K562 (cell line): Measurements from ENCODE around the gene MGST2. TPM values are rescaled to one million over a fixed set of nuclear protein-coding genes. Genes with fewer than 3 reads are reported as not detected.
A peak's percentile ranks its signal among the peaks of the same experiment; 100 is the strongest.

Experiments used
- ATAC-seq: fragments of 200-7000 bp; cut with Tn5 transposase; 3 replicates; pipeline ENCODE4 v1.9.1; 2020; ENCODE audit warnings: moderate library complexity
- BruUV-seq: library from RNA; stranded (reverse); fragments of 400-500 nt; replicated peaks from 2 replicates; lab custom pipeline; 2021; lab: Mats Ljungman, UMichigan
- CTCF ChIA-PET: fragments of 300-600 bp; formaldehyde crosslinking; extraction: SDS; loops from one replicate; lab custom pipeline; 2021; ENCODE audit warnings: low intra/inter-chr PET ratio; lab: Yijun Ruan, JAX
- POLR2A ChIA-PET: fragments of 300-600, 350-650 bp; sonication (Branson Sonifier 250); formaldehyde crosslinking; extraction: SDS; loops from one replicate; lab custom pipeline; 2021; ENCODE audit warnings: antibody characterized with exemption, inconsistent platforms; lab: Yijun Ruan, JAX
- DNase-seq, 4 experiments: peaks; one replicate each; pipeline versions ENCODE4 v3.0.0 to v3.0.0-alpha.2; 2011 to 2018; ENCODE audit warnings: low spot score in 3 of 4, mixed read lengths in 3 of 4; ENCODE audit errors: extremely low read depth in 1 of 4
- FAIRE-seq: peaks from 2 replicates; lab custom pipeline; 2011; peaks lifted over from hg19 to GRCh38; lab: Jason Lieb, UNC
- H2AFZ ChIP-seq: 2 replicates; pipeline ENCODE4 v1.6.0; 2011; ENCODE audit warnings: low read depth, low read length, control low read depth, inconsistent platforms
- H3K27ac ChIP-seq: fragments of 200-600 bp; 3 replicates; pipeline ENCODE4 v1.8.0; 2011; ENCODE audit warnings: low read depth, mild to moderate bottlenecking, control low read depth, inconsistent platforms, low read length, moderate library complexity, mixed read lengths; ENCODE audit errors: extremely low read depth
- H3K27me3 ChIP-seq, 2 experiments: fragments of 300-600 bp in 1 of 2; 2 replicates in 1 of 2; 3 replicates in 1 of 2; pipeline versions ENCODE4 v1.6.0 to v1.8.0; 2011; ENCODE audit warnings: inconsistent platforms in 2 of 2, low read length in 2 of 2, mild to moderate bottlenecking in 1 of 2, mixed read lengths in 1 of 2, moderate library complexity in 1 of 2; ENCODE audit not compliant: control insufficient read depth in 2 of 2, insufficient read depth in 2 of 2
- H3K36me3 ChIP-seq: fragments of 300-600 bp; 3 replicates; pipeline ENCODE4 v1.8.0; 2011; ENCODE audit warnings: mild to moderate bottlenecking, low read length, inconsistent platforms; ENCODE audit not compliant: control insufficient read depth, insufficient read depth
- H3K4me1 ChIP-seq, 2 experiments: fragments of 200-600 bp in 1 of 2; replicated peaks in 1 of 2; 2 replicates in 1 of 2; 3 replicates in 1 of 2; pipeline versions ENCODE4 v1.5.1 to v1.8.0; 2011; ENCODE audit warnings: inconsistent platforms in 2 of 2, low read length in 2 of 2, mild to moderate bottlenecking in 1 of 2, mixed read lengths in 1 of 2, moderate library complexity in 1 of 2; ENCODE audit not compliant: control insufficient read depth in 2 of 2, insufficient read depth in 2 of 2
- H3K4me2 ChIP-seq: 2 replicates; pipeline ENCODE4 v1.6.1; 2011; ENCODE audit warnings: low read length, control low read depth, inconsistent platforms, mixed read lengths; ENCODE audit not compliant: insufficient read depth
- H3K4me3 ChIP-seq: fragments of 200-600 bp; sonication (generic), shearing (Covaris generic); 2 replicates; pipeline ENCODE4 v1.5.1; 2016; ENCODE audit warnings: control low read depth, inconsistent platforms
- H3K79me2 ChIP-seq: fragments of 200-600 bp; 3 replicates; pipeline ENCODE4 v1.8.0; 2011; ENCODE audit warnings: low read length, inconsistent platforms; ENCODE audit not compliant: control insufficient read depth, insufficient read depth
- H3K9ac ChIP-seq, 2 experiments: 2 replicates each; pipeline versions ENCODE4 v1.6.0 to v1.6.1; 2011; ENCODE audit warnings: low read depth in 2 of 2, low read length in 2 of 2, control low read depth in 1 of 2, inconsistent platforms in 1 of 2, mild to moderate bottlenecking in 1 of 2, mixed read lengths in 1 of 2; ENCODE audit not compliant: insufficient read depth in 1 of 2
- H3K9me1 ChIP-seq: one replicate; pipeline ENCODE4 v1.6.0; 2011; ENCODE audit warnings: inconsistent platforms, mild to moderate bottlenecking, low read length, moderate library complexity; ENCODE audit not compliant: control insufficient read depth, insufficient read depth
- H3K9me3 ChIP-seq: replicated peaks from 2 replicates; pipeline ENCODE4 v1.5.1; 2011; ENCODE audit warnings: low read depth, low read length, inconsistent platforms; ENCODE audit not compliant: control insufficient read depth, insufficient read depth
- H4K20me1 ChIP-seq: replicated peaks from 2 replicates; pipeline ENCODE4 v1.6.1; 2011; ENCODE audit warnings: low read length, inconsistent platforms, mixed read lengths; ENCODE audit not compliant: control insufficient read depth, insufficient read depth
- ATF3 ChIP-seq, 2 experiments: fragments of 450-650 bp in 1 of 2; sonication (generic) in 1 of 2; formaldehyde crosslinking in 1 of 2; IDR thresholded peaks in 1 of 2; conservative IDR thresholded peaks in 1 of 2; 2 replicates each; pipeline versions ENCODE4 v1.6.1 to v1.8.1; 2016 to 2023; ENCODE audit warnings: mild to moderate bottlenecking in 2 of 2, moderate library complexity in 2 of 2, inconsistent platforms in 1 of 2, missing genetic modification reagents in 1 of 2
- CTBP1 ChIP-seq: fragments of 450-650 bp; IDR thresholded peaks from 2 replicates; pipeline ENCODE4 v1.6.1; 2016; ENCODE audit warnings: borderline replicate concordance
- MYBL2 ChIP-seq, 2 experiments: fragments of 450-650 bp in 1 of 2; sonication (generic) in 1 of 2; formaldehyde crosslinking in 1 of 2; IDR thresholded peaks; 2 replicates each; pipeline versions ENCODE4 v1.6.1 to v1.8.1; 2017 to 2022; ENCODE audit warnings: borderline replicate concordance in 1 of 2, inconsistent platforms in 1 of 2, low read depth in 1 of 2, mild to moderate bottlenecking in 1 of 2, missing genetic modification reagents in 1 of 2, moderate library complexity in 1 of 2
- TCF7 ChIP-seq: sonication (generic); IDR thresholded peaks from 2 replicates; pipeline ENCODE4 v1.6.1; 2016; ENCODE audit warnings: antibody characterized with exemption, borderline replicate concordance
- TSC22D4 ChIP-seq: fragments of 450-650 bp; IDR thresholded peaks from 2 replicates; pipeline ENCODE4 v1.6.1; 2016; ENCODE audit warnings: missing genetic modification characterization, missing biosample characterization, control low read depth
- WHSC1 ChIP-seq: IDR thresholded peaks from one replicate; pipeline ENCODE4 v1.6.1; 2012; ENCODE audit warnings: low read length, control low read depth, inconsistent platforms
- WGBS: fragments of 100-300 bp; shearing (Covaris generic); methylation state at CpG from one replicate; pipeline ENCODE4 v1.1.6; 2016; ENCODE audit warnings: low coverage, mixed read lengths; ENCODE audit not compliant: insufficient coverage; ENCODE audit errors: missing lambda C conversion rate; 5-methylcytosine and 5-hydroxymethylcytosine counted together
- in situ Hi-C: fragments of 300-500 bp; cut with MboI; formaldehyde crosslinking; loops from 4 replicates; pipeline ENCODE4 v1.15.0; 2018; ENCODE audit warnings: inconsistent platforms, mixed read lengths
- intact Hi-C: fragments of 100-400 bp; cut with micrococcal nuclease; formaldehyde crosslinking; loops from 2 replicates; pipeline ENCODE4 v1.14.2; 2022
- polyA plus RNA-seq, 8 experiments: library from polyadenylated mRNA; depleted of rRNA in 4 of 8; stranded (reverse) in 5 of 8; unstranded in 3 of 8; fragments of >200 nt; fragmentation: Nextera tagmentation in 2 of 8; fragmentation: Illumina TruSeq in 1 of 8; extraction: Ambion mirVana in 2 of 8; extraction: Trizol in 1 of 8; gene quantifications; 2 replicates each; pipeline versions ENCODE4 v1.2.1 to v1.2.3, GENCODE V29; 2011 to 2014; ENCODE audit warnings: inconsistent platforms in 1 of 8, missing spikeins in 1 of 8
- total RNA-seq, 7 experiments: library from RNA; depleted of rRNA in 6 of 7; stranded (reverse); fragments of >200 nt in 6 of 7; fragmentation: Illumina TruSeq in 2 of 7; extraction: Trizol in 2 of 7; gene quantifications; 2 replicates each; pipeline versions ENCODE4 v1.2.1 to v1.2.3, GENCODE V29; 2011 to 2021; ENCODE audit warnings: low replicate concordance in 1 of 7

The MGST2 gene
- total and polyA plus RNA-seq, 9 of the 15 experiments (the other 6 are each of a cell fraction or from before 2014, with no cell fraction given), result 38.7 to 115 (median 84.6) TPM

GRCh38 chr4:139718358-139718757, 52.7 kb downstream of the MGST2 start:
- no peak overlapping the region for H3K4me2 ChIP-seq
- H3K27me3 ChIP-seq, result no peaks in the 10 kb centered on the region
- no peaks in the 10 kb centered on the region for H3K79me2 ChIP-seq
- no peaks in the 10 kb centered on the region for H3K4me1 ChIP-seq
- no TSS peak for BruUV-seq
- ChIA-PET POLR2A (no interaction called here), CTCF (no interaction called here)
- DNase-seq, result no peak
- H2AFZ ChIP-seq, result no peak overlapping the region
- TF ChIP-seq ATF3 (IDR thresholded peaks at IDR 0.05), result no peak
- no peak for TF ChIP-seq ATF3 (CRISPR knock-in tag; conservative IDR thresholded peaks at IDR 0.05)
- no peak for TF ChIP-seq CTBP1
- TF ChIP-seq TCF7, result no peak
- no peak for TF ChIP-seq MYBL2 (IDR thresholded peaks at IDR 0.05; ENCODE audit: low read depth)
- no peak for TF ChIP-seq MYBL2 (CRISPR knock-in tag; IDR thresholded peaks at IDR 0.05; ENCODE audit: borderline replicate concordance)
- no peak for TF ChIP-seq TSC22D4 (tag)
- no peak for TF ChIP-seq WHSC1
- H3K36me3 ChIP-seq, result no peaks in the 10 kb centered on the region
- WGBS, result 47% methylated on average over 6 of the region's 6 CpGs
- H3K9me3 ChIP-seq, result no peaks in the 10 kb centered on the region
- FAIRE-seq, result no peak
- H3K9ac ChIP-seq, result 0 out of 4 replicates have a peak overlapping the region, but pooled peaks of 1 of the 2 experiments have one; percentile 48
- in situ Hi-C loops (no loop called here), intact Hi-C loops (no loop called here)
- H3K4me3 ChIP-seq, result no peak overlapping the region
- no peak; the same call in 2 of the 3 replicates for ATAC-seq
- no peaks in the 10 kb centered on the region for H3K9me1 ChIP-seq
- H4K20me1 ChIP-seq, result no peaks in the 10 kb centered on the region; the same call in 1 of the 2 replicates
- H3K27ac ChIP-seq, result no peak overlapping the region
